Activated naive CD8-positive, alpha-beta T cell treated with anti-CD3 and anti-CD28 coated beads, Interleukin-2, amount 50 U/mL, for 24 hours (primary cell): ENCODE results near the gene OR6J1.
A peak's percentile ranks its signal among the peaks of the same experiment; 100 is the strongest.
"Not testable (repeated sequence)": the region's sequence is repeated elsewhere in the genome, so short reads cannot be mapped to it uniquely, and the experiment has no call there.

Source experiments
- ATAC-seq: fragments of 150-1000 bp; cut with Tn5 transposase; one replicate; pipeline ENCODE4 v1.10.0; 2021
- DNase-seq: peaks from one replicate; pipeline ENCODE4 v3.0.0; 2021
- H3K27ac Mint-ChIP-seq: one replicate; pipeline ENCODE4 v1.8.0; 2021; ENCODE audit warnings: mild to moderate bottlenecking, mixed read lengths
- H3K27me3 Mint-ChIP-seq: one replicate; pipeline ENCODE4 v1.8.0; 2021; ENCODE audit warnings: mixed read lengths
- H3K36me3 Mint-ChIP-seq: one replicate; pipeline ENCODE4 v1.8.0; 2021; ENCODE audit warnings: low read depth, mixed read lengths
- H3K4me1 Mint-ChIP-seq: one replicate; pipeline ENCODE4 v1.8.0; 2021; ENCODE audit warnings: mixed read lengths
- H3K4me3 Mint-ChIP-seq: one replicate; pipeline ENCODE4 v1.8.0; 2021; ENCODE audit warnings: mild to moderate bottlenecking, moderate library complexity, mixed read lengths
- H3K9me3 Mint-ChIP-seq: one replicate; pipeline ENCODE4 v1.8.0; 2021; ENCODE audit warnings: mixed read lengths

OR6J1 gene

DNA sequence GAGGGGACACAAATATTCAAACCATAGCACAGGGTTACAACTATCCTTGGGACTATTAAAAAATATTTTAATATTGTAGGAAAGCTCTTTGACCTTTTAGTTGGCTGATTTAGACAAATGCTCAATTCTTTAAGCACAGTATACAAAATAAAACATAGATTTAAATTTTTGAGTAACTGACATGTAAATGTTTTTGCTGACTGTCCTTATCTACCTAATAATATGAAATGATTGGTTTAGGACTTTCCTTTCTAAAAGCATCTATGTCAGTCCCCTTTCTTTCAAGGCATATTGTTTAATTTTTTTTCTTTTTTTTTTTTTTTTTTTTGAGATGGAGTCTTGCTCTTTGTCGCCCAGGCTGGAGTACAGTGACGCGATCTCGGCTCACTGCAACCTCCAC lies 16.5 kb upstream of the OR6J1 start:
- Mint-ChIP-seq H3K27ac (no peak overlapping the region), H3K4me3 (no peak overlapping the region), H3K36me3 (no peaks in the 10 kb centered on the region), H3K27me3 (no peaks in the 10 kb centered on the region), H3K9me3 (no peaks in the 10 kb centered on the region), H3K4me1 (no peaks in the 10 kb centered on the region)
- DNase-seq: no peak
- no peak for ATAC-seq

DNA sequence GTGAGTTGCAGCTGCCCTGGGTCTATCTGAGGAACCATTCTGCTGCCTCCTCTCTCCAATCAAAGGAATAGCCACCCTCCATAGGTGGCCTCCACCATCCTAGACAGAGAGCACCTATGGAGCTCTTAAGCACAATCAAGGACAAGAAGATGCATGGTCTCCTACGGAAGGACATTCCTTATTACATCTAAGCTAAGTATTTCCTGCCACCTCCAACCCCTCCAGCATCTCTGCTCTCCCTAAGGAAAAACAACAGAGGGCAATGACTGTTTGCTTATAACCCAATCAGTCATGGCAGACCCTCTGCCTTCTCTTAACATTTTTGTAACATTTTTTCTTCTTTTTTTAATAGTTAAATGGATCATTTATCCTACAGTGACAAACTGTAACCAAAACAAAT lies 14.8 kb upstream of the OR6J1 start:
- H3K27me3 Mint-ChIP-seq: no peaks in the 10 kb centered on the region
- ATAC-seq: no peak
- no peaks in the 10 kb centered on the region for H3K4me1 Mint-ChIP-seq
- no peaks in the 10 kb centered on the region for H3K9me3 Mint-ChIP-seq
- no peak for DNase-seq
- no peak overlapping the region for H3K27ac Mint-ChIP-seq
- H3K36me3 Mint-ChIP-seq: no peaks in the 10 kb centered on the region
- H3K4me3 Mint-ChIP-seq: no peak overlapping the region

DNA sequence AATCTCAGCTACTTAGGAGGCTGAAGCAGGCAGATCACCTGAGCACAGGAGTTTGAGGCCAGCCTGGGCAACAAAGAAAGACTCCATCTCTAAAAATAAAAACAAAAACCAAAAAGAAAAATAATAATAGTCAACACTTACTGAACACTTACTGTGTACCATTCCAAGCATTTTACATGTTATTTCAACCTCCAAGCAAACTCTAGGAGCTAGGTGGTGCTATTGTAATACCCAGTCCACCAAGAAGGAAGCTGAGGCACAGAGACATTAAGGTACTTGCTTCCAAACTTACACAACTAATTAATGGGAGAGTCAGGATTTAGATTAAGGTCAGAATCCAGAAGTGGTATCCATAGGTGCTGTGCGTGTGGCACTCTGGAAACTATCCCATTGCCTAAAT lies 13.7 kb upstream of the OR6J1 start:
- no peak for DNase-seq
- H3K27ac Mint-ChIP-seq: no peak overlapping the region

DNA sequence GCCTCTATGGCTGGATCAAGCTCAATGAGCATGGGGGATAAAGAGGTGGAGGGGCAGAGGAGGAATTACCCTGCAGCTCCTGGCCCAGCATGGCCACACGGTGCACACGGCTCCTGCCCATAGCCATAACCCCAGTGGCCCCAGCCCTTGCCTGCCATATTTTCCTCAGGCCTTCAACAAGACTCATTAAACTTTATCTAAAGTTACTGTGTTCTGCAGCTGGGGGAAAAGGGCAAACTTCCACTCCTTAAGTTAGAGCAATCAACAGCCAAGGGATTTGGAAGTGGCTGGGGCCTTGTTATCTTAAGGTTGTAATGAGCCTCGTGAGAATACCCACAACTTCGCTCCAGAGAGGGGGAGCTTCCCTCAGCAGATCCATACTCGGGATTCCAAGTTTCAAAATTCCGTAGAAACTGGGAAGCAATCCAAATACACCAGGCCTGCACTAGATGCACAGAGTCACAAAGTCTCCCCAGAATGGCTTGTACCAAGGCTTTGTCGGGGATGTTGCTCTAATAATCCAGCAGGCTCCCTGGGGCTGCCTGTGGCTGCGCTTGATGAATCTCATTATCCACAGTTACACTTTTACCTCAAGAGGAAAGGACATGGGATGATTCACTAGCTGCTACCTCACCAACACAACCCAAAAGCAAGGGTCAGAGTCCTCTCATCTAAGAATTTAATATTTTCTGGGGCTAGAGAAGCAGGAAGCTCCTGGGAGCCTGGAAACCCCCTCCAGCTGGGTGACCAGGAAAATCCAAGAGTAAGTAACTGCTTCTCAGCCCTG lies 13.0 kb upstream of the OR6J1 start:
- DNase-seq: no peak
- H3K27me3 Mint-ChIP-seq: no peaks in the 10 kb centered on the region
- H3K27ac Mint-ChIP-seq: no peak overlapping the region
- no peaks in the 10 kb centered on the region for H3K9me3 Mint-ChIP-seq
- no peaks in the 10 kb centered on the region for H3K4me1 Mint-ChIP-seq
- no peak for ATAC-seq
- no peaks in the 10 kb centered on the region for H3K36me3 Mint-ChIP-seq
- H3K4me3 Mint-ChIP-seq: no peak overlapping the region

More for the DNA sequence above, 13.7 kb upstream of the OR6J1 start:
- H3K27me3 Mint-ChIP-seq: no peaks in the 10 kb centered on the region
- ATAC-seq: no peak
- no peaks in the 10 kb centered on the region for H3K36me3 Mint-ChIP-seq
- no peaks in the 10 kb centered on the region for H3K4me1 Mint-ChIP-seq
- H3K9me3 Mint-ChIP-seq: no peaks in the 10 kb centered on the region
- no peak overlapping the region for H3K4me3 Mint-ChIP-seq

DNA sequence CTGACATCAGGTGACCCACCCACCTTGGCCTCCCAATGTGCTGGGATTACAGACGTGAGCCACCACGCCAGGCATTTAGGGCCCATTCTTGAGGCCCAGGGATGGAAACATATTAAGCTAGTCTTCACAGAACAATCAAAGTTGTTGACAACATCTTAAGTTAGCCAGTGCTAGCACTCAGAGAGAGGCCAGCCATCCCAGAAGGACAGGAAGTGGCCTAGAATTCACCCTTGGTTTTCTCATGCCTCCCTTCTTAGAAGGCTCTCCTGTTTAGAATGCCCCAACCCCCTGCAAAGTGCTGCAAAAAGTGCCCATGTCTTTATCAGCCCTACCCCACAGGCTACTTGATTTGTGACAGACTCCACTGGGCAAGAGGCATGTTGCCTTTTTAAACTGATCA lies 12.1 kb upstream of the OR6J1 start:
- no peaks in the 10 kb centered on the region for H3K27me3 Mint-ChIP-seq
- H3K4me1 Mint-ChIP-seq: no peaks in the 10 kb centered on the region
- no peaks in the 10 kb centered on the region for H3K9me3 Mint-ChIP-seq
- H3K36me3 Mint-ChIP-seq: no peaks in the 10 kb centered on the region
- no peak for DNase-seq
- H3K27ac Mint-ChIP-seq: no peak overlapping the region
- no peak overlapping the region for H3K4me3 Mint-ChIP-seq
- no peak for ATAC-seq

DNA sequence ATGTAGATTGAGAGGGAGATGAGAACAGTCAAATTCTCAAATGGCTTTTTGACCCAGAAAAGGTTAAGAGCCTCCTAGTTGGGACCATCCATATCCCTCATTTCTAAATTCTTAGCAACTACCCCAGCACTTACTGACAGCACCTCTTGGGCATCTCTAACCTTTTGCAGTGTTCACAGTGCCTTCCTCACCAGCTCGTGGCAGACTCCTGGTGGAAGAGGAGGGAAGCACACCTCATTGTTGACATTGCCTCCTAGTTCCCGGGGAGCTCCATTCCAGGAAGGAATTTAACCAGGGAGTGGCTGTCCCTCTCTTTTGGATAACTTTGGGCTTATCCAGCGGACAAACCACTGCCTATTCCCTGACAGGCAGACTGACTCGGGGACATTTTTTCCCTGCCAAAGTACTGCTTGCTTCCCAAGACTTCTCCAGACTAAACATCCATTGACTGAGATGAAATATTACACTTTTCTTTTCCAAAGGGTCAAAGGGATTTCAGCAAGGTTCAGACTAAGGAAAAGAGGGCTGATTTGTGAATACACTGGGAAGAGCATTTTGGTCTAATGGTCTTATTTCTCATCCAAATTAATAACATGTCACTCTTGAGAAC lies 9.0 kb upstream of the OR6J1 start:
- H3K9me3 Mint-ChIP-seq: no peaks in the 10 kb centered on the region
- no peak overlapping the region for H3K27ac Mint-ChIP-seq
- H3K4me3 Mint-ChIP-seq: no peak overlapping the region
- ATAC-seq: peak; percentile 60
- H3K36me3 Mint-ChIP-seq: no peaks in the 10 kb centered on the region
- no peaks in the 10 kb centered on the region for H3K27me3 Mint-ChIP-seq
- H3K4me1 Mint-ChIP-seq: no peaks in the 10 kb centered on the region
- peak; percentile 50 for DNase-seq

DNA sequence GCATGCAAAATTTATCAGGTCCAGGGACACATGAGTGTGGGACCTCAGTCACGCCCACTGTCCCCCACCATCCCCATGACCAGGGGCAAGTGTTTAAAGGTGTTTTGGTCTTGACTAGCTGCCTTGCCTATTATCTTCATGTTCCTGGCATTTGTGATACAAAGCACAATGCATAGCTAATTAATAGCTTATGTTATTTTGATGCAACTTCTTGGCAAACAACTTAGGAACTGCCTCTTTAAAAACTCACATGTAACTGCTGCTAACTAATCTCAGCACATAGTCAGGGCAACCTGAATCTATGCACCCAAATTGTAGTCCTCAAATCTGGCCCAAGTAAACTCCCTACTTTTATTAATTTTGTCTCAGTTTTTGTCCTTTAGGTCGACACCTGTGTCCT lies 7.4 kb upstream of the OR6J1 start:
- Mint-ChIP-seq H3K4me1 (peaks cover 2% of the 10 kb centered on the region), H3K4me3 (no peak overlapping the region), H3K36me3 (no peaks in the 10 kb centered on the region), H3K27me3 (no peaks in the 10 kb centered on the region), H3K27ac (no peak overlapping the region), H3K9me3 (no peaks in the 10 kb centered on the region)
- ATAC-seq (no peak), DNase-seq (no peak)

DNA sequence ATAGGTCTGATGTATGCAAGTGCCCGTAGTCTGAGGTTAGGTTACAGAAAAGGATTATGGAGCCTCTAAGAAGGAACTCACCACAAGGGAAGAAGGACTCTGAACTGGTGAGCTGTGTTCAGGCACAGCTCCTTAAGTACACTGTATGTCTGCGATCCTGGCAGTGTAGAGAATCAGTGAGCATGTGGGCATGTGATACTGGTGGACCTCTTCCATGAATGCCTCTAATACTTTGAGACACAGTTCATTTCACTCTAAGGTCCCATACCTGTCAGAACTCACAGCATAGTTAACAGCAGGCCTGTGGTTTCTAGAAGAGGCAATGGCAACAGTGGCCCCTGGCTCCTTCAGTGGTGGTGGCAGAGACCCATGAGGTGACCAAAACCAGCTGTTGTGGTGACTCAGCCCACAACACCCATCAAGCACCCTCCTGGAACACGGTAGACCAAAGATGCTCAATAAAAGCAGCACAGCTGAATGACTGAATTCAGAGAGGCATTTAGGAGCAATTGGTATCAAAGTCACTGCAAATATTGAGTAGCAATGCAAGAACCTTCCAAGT lies 6.9 kb upstream of the OR6J1 start:
- Mint-ChIP-seq H3K4me1 (peaks cover 5% of the 10 kb centered on the region), H3K36me3 (no peaks in the 10 kb centered on the region), H3K9me3 (no peaks in the 10 kb centered on the region), H3K4me3 (no peak overlapping the region), H3K27ac (no peak overlapping the region), H3K27me3 (no peaks in the 10 kb centered on the region)
- ATAC-seq (peak; percentile 76), DNase-seq (peak; percentile 8)

DNA sequence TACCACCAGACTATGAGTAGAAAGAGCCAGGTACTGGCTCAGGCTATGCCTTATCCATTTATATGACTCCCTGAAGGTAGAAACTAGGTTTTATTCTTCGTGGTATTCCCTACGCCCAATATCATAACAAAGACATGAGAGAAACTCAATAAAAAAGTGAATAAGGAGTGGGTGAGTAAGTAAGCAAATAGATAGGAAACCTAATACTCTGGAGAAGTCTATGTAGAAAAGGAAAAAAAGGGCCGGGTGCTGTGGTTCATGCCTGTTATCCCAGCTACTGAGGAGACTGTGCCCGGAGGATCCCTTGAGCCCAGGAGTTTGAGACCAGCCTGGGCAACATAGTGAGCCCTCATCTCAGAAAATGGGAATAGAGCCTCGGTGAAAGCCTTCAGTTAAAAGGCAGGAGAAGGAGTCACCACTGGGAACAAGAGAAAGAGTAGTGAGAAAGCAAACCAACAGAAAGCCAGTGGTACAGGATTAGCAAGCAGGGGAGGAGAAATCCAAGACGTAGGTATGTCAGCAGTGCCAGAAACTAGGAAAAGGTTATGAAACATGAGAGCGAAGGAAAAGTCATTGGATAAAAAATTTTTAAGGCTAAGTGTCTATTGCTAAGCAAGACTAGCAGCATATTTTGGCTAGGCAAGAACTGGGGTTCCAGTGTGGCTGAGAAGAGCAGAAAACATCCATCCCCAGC lies 6.0 kb upstream of the OR6J1 start:
- ATAC-seq: no peak
- Mint-ChIP-seq H3K36me3 (no peaks in the 10 kb centered on the region), H3K27me3 (no peaks in the 10 kb centered on the region), H3K4me1 (peaks cover 5% of the 10 kb centered on the region), H3K27ac (no peak overlapping the region), H3K9me3 (no peaks in the 10 kb centered on the region), H3K4me3 (no peak overlapping the region)
- no peak for DNase-seq

DNA sequence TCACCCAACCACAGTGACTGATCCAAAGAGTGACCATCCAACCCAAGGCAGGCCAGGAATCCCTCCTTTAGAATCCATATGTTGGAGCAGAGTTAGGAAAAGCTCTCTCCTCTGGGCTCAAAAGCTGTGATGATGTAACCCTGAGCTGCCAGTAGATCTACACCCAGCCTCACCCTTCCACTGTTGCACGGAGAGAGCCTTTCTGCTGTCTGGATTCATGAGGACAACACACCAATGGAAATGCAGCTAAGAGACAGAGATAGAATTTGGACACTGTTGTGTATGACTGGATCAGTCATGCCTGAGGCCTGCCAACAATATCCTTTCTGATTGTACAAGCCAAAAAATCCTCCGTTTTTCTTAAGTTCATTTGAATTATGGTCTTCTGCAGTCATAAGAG lies 4.4 kb upstream of the OR6J1 start:
- DNase-seq (no peak), ATAC-seq (no peak)
- H3K27ac Mint-ChIP-seq: no peak overlapping the region
- H3K4me3 Mint-ChIP-seq: no peak overlapping the region
- H3K9me3 Mint-ChIP-seq: no peaks in the 10 kb centered on the region
- H3K36me3 Mint-ChIP-seq: no peaks in the 10 kb centered on the region
- peaks cover 8% of the 10 kb centered on the region for H3K4me1 Mint-ChIP-seq
- no peaks in the 10 kb centered on the region for H3K27me3 Mint-ChIP-seq

DNA sequence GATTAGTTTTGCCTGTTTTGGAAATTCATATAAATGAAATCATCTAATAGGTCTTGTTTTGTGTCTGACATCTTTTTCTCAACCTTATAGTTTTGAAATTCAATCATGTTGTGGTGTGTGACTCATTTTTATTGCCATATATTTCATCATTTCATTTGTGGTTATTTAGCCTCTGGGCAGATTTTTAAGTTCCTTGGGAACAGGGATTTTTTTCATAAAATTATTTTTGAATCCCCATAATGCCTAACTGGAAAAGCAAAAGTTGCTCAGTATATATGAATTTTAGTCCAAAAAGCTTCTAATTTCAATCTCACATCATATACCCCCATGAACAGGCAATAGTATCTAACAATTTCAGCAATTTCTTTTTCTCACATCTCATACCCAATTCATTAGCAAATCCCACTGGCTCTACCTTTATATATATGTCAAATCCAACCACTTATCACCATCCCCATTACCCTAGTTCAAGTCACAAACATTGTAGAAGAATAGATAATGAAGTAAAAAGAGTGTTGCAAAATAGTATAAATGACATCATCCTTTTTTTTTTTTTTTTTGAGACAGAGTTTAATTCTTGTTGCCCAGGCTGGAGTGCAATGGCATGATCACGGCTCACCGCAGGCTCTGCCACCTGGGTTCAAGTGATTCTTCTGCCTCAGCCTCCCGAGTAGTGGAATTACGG lies 2.6 kb upstream of the OR6J1 start:
- no peak overlapping the region for H3K27ac Mint-ChIP-seq
- DNase-seq (no peak), ATAC-seq (no peak)
- H3K36me3 Mint-ChIP-seq: no peaks in the 10 kb centered on the region
- no peaks in the 10 kb centered on the region for H3K27me3 Mint-ChIP-seq
- H3K4me3 Mint-ChIP-seq: no peak overlapping the region
- H3K4me1 Mint-ChIP-seq: peaks cover 8% of the 10 kb centered on the region
- H3K9me3 Mint-ChIP-seq: no peaks in the 10 kb centered on the region

DNA sequence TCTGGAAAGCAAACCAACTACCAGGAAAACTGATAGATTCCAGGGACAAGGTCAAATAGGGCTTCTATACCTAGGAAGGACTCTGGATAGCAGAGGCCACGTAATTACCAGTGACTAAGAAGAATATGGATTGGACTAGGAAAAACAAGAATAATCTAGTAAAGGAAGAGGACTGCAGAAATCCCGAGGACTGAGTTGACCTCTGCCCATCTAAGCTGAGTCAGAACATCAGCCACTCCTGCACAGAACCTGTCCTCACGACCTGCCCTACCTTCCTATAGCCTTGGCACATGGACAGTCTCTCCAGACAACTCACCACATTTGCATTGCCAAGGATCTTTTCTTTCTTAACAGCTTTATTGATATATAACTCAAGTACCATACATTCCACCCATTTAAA lies 2.3 kb downstream of the OR6J1 start:
- no peaks in the 10 kb centered on the region for H3K9me3 Mint-ChIP-seq
- DNase-seq (no peak), ATAC-seq (no peak)
- no peak overlapping the region for H3K4me3 Mint-ChIP-seq
- peaks cover 7% of the 10 kb centered on the region for H3K4me1 Mint-ChIP-seq
- H3K27me3 Mint-ChIP-seq: peaks cover 2% of the 10 kb centered on the region
- no peaks in the 10 kb centered on the region for H3K36me3 Mint-ChIP-seq
- no peak overlapping the region for H3K27ac Mint-ChIP-seq

DNA sequence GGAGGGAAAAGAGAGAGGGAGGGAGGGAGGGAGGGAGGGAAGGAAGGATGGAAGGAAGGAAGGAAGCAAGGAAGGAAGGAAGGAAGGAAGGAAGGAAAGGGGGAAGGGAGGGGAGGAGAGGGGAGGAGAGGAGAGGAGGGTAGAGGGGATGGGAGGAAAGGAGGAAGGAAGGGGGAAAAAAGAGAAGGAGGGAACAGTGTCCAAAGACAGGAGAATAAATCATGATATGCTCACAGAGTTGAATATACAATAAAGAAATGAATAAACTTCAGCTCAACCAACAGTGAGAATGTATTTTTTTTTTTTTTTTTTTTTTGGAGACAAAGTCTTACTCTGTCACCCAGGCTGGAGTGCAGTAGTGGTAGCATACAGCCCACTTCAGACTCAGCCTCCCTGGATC lies 4.0 kb downstream of the OR6J1 start:
- no peak overlapping the region for H3K4me3 Mint-ChIP-seq
- no peak for ATAC-seq
- H3K36me3 Mint-ChIP-seq: no peaks in the 10 kb centered on the region
- no peak overlapping the region for H3K27ac Mint-ChIP-seq
- no peaks in the 10 kb centered on the region for H3K9me3 Mint-ChIP-seq
- DNase-seq: no peak
- peaks cover 2% of the 10 kb centered on the region for H3K4me1 Mint-ChIP-seq
- peaks cover 2% of the 10 kb centered on the region for H3K27me3 Mint-ChIP-seq

DNA sequence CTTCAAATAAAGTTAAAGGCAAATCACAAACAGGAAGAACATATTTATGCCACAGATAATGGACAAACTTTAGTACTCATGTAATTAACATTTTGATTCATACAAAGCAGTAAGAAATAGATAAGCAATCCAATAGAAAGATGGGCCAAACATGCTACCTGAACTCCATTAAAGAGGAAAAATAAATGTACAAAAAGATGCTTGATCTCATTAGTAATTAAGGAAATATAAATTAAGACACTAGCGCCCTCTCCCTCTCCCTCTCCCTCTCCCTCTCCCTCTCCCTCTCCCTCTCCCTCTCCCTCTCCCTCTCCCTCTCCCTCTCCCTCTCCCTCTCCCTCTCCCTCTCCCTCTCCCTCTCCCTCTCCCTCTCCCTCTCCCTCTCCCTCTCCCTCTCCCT lies 8.2 kb downstream of the OR6J1 start:
- H3K9me3 Mint-ChIP-seq, H3K36me3 Mint-ChIP-seq, ATAC-seq, H3K4me3 Mint-ChIP-seq, DNase-seq, H3K27me3 Mint-ChIP-seq, H3K4me1 Mint-ChIP-seq, H3K27ac Mint-ChIP-seq: not testable (repeated sequence)
